ENCODE data around the gene TSPAN2.

The TSPAN2 gene

GRCh38 chr1:115129071-115129640 is 39.9 kb upstream of the TSPAN2 start:
- no peak overlapping the region for H3K27ac ChIP-seq (ENCODE audit: low read length)
- no peaks in the 10 kb centered on the region for H3K36me3 ChIP-seq (ENCODE audit: control insufficient read depth, low read depth, low read length)
- H3K4me3 ChIP-seq (ENCODE audit: low read length): no peak overlapping the region
- no peaks in the 10 kb centered on the region for H3K9me3 ChIP-seq (ENCODE audit: control insufficient read depth, low read depth, low read length)
- no peaks in the 10 kb centered on the region for H3K27me3 ChIP-seq (ENCODE audit: control insufficient read depth, insufficient read depth, low read length)
- H3K9ac ChIP-seq (ENCODE audit: low read length): no peak overlapping the region
- no peaks in the 10 kb centered on the region for H3K4me1 ChIP-seq (ENCODE audit: control insufficient read depth, low read depth, low read length)

- Histone ChIP-seq H3K27me3 (ENCODE audit: control insufficient read depth, insufficient read depth, low read length) (no peaks in the 10 kb centered on the region), H3K27ac (ENCODE audit: low read length) (no peak overlapping the region), H3K4me3 (ENCODE audit: low read length) (no peak overlapping the region), H3K9ac (ENCODE audit: low read length) (no peak overlapping the region), H3K9me3 (ENCODE audit: control insufficient read depth, low read depth, low read length) (no peaks in the 10 kb centered on the region), H3K36me3 (ENCODE audit: control insufficient read depth, low read depth, low read length) (no peaks in the 10 kb centered on the region), H3K4me1 (ENCODE audit: control insufficient read depth, low read depth, low read length) (no peaks in the 10 kb centered on the region)
Observed at GRCh38 chr1:115127539-115127938, 38.2 kb upstream of the TSPAN2 start.

GRCh38 chr1:115126516-115126915 is 37.2 kb upstream of the TSPAN2 start:
- Histone ChIP-seq H3K4me3 (ENCODE audit: low read length) (no peak overlapping the region), H3K27me3 (ENCODE audit: control insufficient read depth, insufficient read depth, low read length) (no peaks in the 10 kb centered on the region), H3K27ac (ENCODE audit: low read length) (no peak overlapping the region), H3K4me1 (ENCODE audit: control insufficient read depth, low read depth, low read length) (no peaks in the 10 kb centered on the region), H3K36me3 (ENCODE audit: control insufficient read depth, low read depth, low read length) (no peaks in the 10 kb centered on the region), H3K9ac (ENCODE audit: low read length) (no peak overlapping the region), H3K9me3 (ENCODE audit: control insufficient read depth, low read depth, low read length) (no peaks in the 10 kb centered on the region)

GRCh38 chr1:115123116-115123515 is 33.8 kb upstream of the TSPAN2 start:
- Histone ChIP-seq H3K27ac (ENCODE audit: low read length) (no peak overlapping the region), H3K9ac (ENCODE audit: low read length) (no peak overlapping the region), H3K27me3 (ENCODE audit: control insufficient read depth, insufficient read depth, low read length) (no peaks in the 10 kb centered on the region), H3K36me3 (ENCODE audit: control insufficient read depth, low read depth, low read length) (no peaks in the 10 kb centered on the region), H3K9me3 (ENCODE audit: control insufficient read depth, low read depth, low read length) (no peaks in the 10 kb centered on the region), H3K4me1 (ENCODE audit: control insufficient read depth, low read depth, low read length) (no peaks in the 10 kb centered on the region), H3K4me3 (ENCODE audit: low read length) (no peak overlapping the region)

GRCh38 chr1:115121793-115122192 is 32.5 kb upstream of the TSPAN2 start:
- Histone ChIP-seq H3K4me1 (ENCODE audit: control insufficient read depth, low read depth, low read length) (no peaks in the 10 kb centered on the region), H3K4me3 (ENCODE audit: low read length) (no peak overlapping the region), H3K27me3 (ENCODE audit: control insufficient read depth, insufficient read depth, low read length) (no peaks in the 10 kb centered on the region), H3K36me3 (ENCODE audit: control insufficient read depth, low read depth, low read length) (no peaks in the 10 kb centered on the region), H3K9ac (ENCODE audit: low read length) (no peak overlapping the region), H3K27ac (ENCODE audit: low read length) (no peak overlapping the region), H3K9me3 (ENCODE audit: control insufficient read depth, low read depth, low read length) (no peaks in the 10 kb centered on the region)

GRCh38 chr1:115120296-115120695 is 31.0 kb upstream of the TSPAN2 start:
- no peak overlapping the region for H3K4me3 ChIP-seq (ENCODE audit: low read length)
- H3K27ac ChIP-seq (ENCODE audit: low read length): no peak overlapping the region

GRCh38 chr1:115118611-115119010 is 29.3 kb upstream of the TSPAN2 start:
- peaks cover 2% of the 10 kb centered on the region for H3K27me3 ChIP-seq (ENCODE audit: control insufficient read depth, insufficient read depth, low read length)
- no peak overlapping the region for H3K4me3 ChIP-seq (ENCODE audit: low read length)
- H3K27ac ChIP-seq (ENCODE audit: low read length): no peak overlapping the region
- no peaks in the 10 kb centered on the region for H3K4me1 ChIP-seq (ENCODE audit: control insufficient read depth, low read depth, low read length)
- H3K36me3 ChIP-seq (ENCODE audit: control insufficient read depth, low read depth, low read length): no peaks in the 10 kb centered on the region
- no peak overlapping the region for H3K9ac ChIP-seq (ENCODE audit: low read length)
- no peaks in the 10 kb centered on the region for H3K9me3 ChIP-seq (ENCODE audit: control insufficient read depth, low read depth, low read length)

More at GRCh38 chr1:115120296-115120695, 31.0 kb upstream of the TSPAN2 start:
- no peaks in the 10 kb centered on the region for H3K4me1 ChIP-seq (ENCODE audit: control insufficient read depth, low read depth, low read length)
- H3K9ac ChIP-seq (ENCODE audit: low read length): no peak overlapping the region
- no peaks in the 10 kb centered on the region for H3K36me3 ChIP-seq (ENCODE audit: control insufficient read depth, low read depth, low read length)
- H3K27me3 ChIP-seq (ENCODE audit: control insufficient read depth, insufficient read depth, low read length): no peaks in the 10 kb centered on the region
- H3K9me3 ChIP-seq (ENCODE audit: control insufficient read depth, low read depth, low read length): no peaks in the 10 kb centered on the region

GRCh38 chr1:115118086-115118485 is 28.8 kb upstream of the TSPAN2 start:
- peaks cover 7% of the 10 kb centered on the region for H3K27me3 ChIP-seq (ENCODE audit: control insufficient read depth, insufficient read depth, low read length)
- H3K36me3 ChIP-seq (ENCODE audit: control insufficient read depth, low read depth, low read length): no peaks in the 10 kb centered on the region
- no peak overlapping the region for H3K4me3 ChIP-seq (ENCODE audit: low read length)
- H3K4me1 ChIP-seq (ENCODE audit: control insufficient read depth, low read depth, low read length): no peaks in the 10 kb centered on the region
- H3K9me3 ChIP-seq (ENCODE audit: control insufficient read depth, low read depth, low read length): no peaks in the 10 kb centered on the region
- H3K9ac ChIP-seq (ENCODE audit: low read length): no peak overlapping the region
- no peak overlapping the region for H3K27ac ChIP-seq (ENCODE audit: low read length)

- no peak overlapping the region for H3K4me3 ChIP-seq (ENCODE audit: low read length)
- H3K27ac ChIP-seq (ENCODE audit: low read length): no peak overlapping the region
- no peaks in the 10 kb centered on the region for H3K4me1 ChIP-seq (ENCODE audit: control insufficient read depth, low read depth, low read length)
- no peaks in the 10 kb centered on the region for H3K9me3 ChIP-seq (ENCODE audit: control insufficient read depth, low read depth, low read length)
- H3K9ac ChIP-seq (ENCODE audit: low read length): no peak overlapping the region
- peaks cover 8% of the 10 kb centered on the region for H3K27me3 ChIP-seq (ENCODE audit: control insufficient read depth, insufficient read depth, low read length)
- no peaks in the 10 kb centered on the region for H3K36me3 ChIP-seq (ENCODE audit: control insufficient read depth, low read depth, low read length)
Observed at GRCh38 chr1:115117298-115117697, 28.0 kb upstream of the TSPAN2 start.

- Histone ChIP-seq H3K27ac (ENCODE audit: low read length) (no peak overlapping the region), H3K4me3 (ENCODE audit: low read length) (no peak overlapping the region), H3K9ac (ENCODE audit: low read length) (no peak overlapping the region), H3K9me3 (ENCODE audit: control insufficient read depth, low read depth, low read length) (no peaks in the 10 kb centered on the region), H3K4me1 (ENCODE audit: control insufficient read depth, low read depth, low read length) (no peaks in the 10 kb centered on the region), H3K36me3 (ENCODE audit: control insufficient read depth, low read depth, low read length) (no peaks in the 10 kb centered on the region), H3K27me3 (ENCODE audit: control insufficient read depth, insufficient read depth, low read length) (peaks cover 8% of the 10 kb centered on the region)
Observed at GRCh38 chr1:115116512-115116911, 27.2 kb upstream of the TSPAN2 start.

GRCh38 chr1:115115521-115116161 is 26.3 kb upstream of the TSPAN2 start:
- Histone ChIP-seq H3K9me3 (ENCODE audit: control insufficient read depth, low read depth, low read length) (no peaks in the 10 kb centered on the region), H3K27ac (ENCODE audit: low read length) (no peak overlapping the region), H3K4me1 (ENCODE audit: control insufficient read depth, low read depth, low read length) (no peaks in the 10 kb centered on the region), H3K9ac (ENCODE audit: low read length) (no peak overlapping the region), H3K36me3 (ENCODE audit: control insufficient read depth, low read depth, low read length) (no peaks in the 10 kb centered on the region), H3K27me3 (ENCODE audit: control insufficient read depth, insufficient read depth, low read length) (peaks cover 8% of the 10 kb centered on the region), H3K4me3 (ENCODE audit: low read length) (no peak overlapping the region)

- Histone ChIP-seq H3K9ac (ENCODE audit: low read length) (no peak overlapping the region), H3K9me3 (ENCODE audit: control insufficient read depth, low read depth, low read length) (no peaks in the 10 kb centered on the region), H3K27me3 (ENCODE audit: control insufficient read depth, insufficient read depth, low read length) (peaks cover 8% of the 10 kb centered on the region), H3K27ac (ENCODE audit: low read length) (no peak overlapping the region), H3K4me1 (ENCODE audit: control insufficient read depth, low read depth, low read length) (no peaks in the 10 kb centered on the region), H3K4me3 (ENCODE audit: low read length) (no peak overlapping the region), H3K36me3 (ENCODE audit: control insufficient read depth, low read depth, low read length) (no peaks in the 10 kb centered on the region)
Observed at GRCh38 chr1:115114308-115114707, 25.0 kb upstream of the TSPAN2 start.

Data from iPS-18a (cell line).